GM21367 (cell line): ENCODE results near the gene PROZ.

Experiments
- ATAC-seq: cut with Tn5 transposase; IDR thresholded peaks from one replicate; pipeline ENCODE4 v1.9.1; 2021; ENCODE audit not compliant: unreplicated experiment

Gene PROZ

GRCh38 chr13:113139577-113139976 lies 18.9 kb upstream of the PROZ start:
- ATAC-seq = no peak

GRCh38 chr13:113140677-113141600 lies 17.5 kb upstream of the PROZ start:
- no peak for ATAC-seq

- ATAC-seq = no peak
These were observed 16.9 kb upstream of the PROZ start for GRCh38 chr13:113141601-113141970.

- ATAC-seq = no peak
These were observed 15.6 kb upstream of the PROZ start for GRCh38 chr13:113142876-113143275.

GRCh38 chr13:113143466-113144254 lies 14.8 kb upstream of the PROZ start:
- ATAC-seq = no peak

GRCh38 chr13:113144255-113144629 lies 14.2 kb upstream of the PROZ start:
- no peak for ATAC-seq

GRCh38 chr13:113145496-113145895 lies 13.0 kb upstream of the PROZ start:
- no peak for ATAC-seq

- ATAC-seq = no peak
These were observed 12.4 kb upstream of the PROZ start for GRCh38 chr13:113145911-113146598.

GRCh38 chr13:113146750-113147149 lies 11.7 kb upstream of the PROZ start:
- no peak for ATAC-seq

- ATAC-seq = no peak
These were observed 11.2 kb upstream of the PROZ start for GRCh38 chr13:113147206-113147605.

- ATAC-seq = no peak
These were observed 10.0 kb upstream of the PROZ start for GRCh38 chr13:113148407-113148806.

GRCh38 chr13:113148940-113149503 lies 9.4 kb upstream of the PROZ start:
- ATAC-seq = no peak

- ATAC-seq = no peak
These were observed 8.5 kb upstream of the PROZ start for GRCh38 chr13:113149711-113150549.

GRCh38 chr13:113150550-113151365 lies 7.7 kb upstream of the PROZ start:
- ATAC-seq = no peak

- no peak for ATAC-seq
These were observed 6.4 kb upstream of the PROZ start for GRCh38 chr13:113151745-113152690.

- no peak for ATAC-seq
These were observed 5.8 kb upstream of the PROZ start for GRCh38 chr13:113152691-113152983.

GRCh38 chr13:113152984-113153809 lies 5.3 kb upstream of the PROZ start:
- no peak for ATAC-seq
